GM12878 (cell line): ENCODE results near the gene PLB1. TPM values are rescaled to one million over a fixed set of nuclear protein-coding genes. Genes with fewer than 3 reads are reported as not detected.

Experiments used
- ATAC-seq: fragments of 200-7000 bp; cut with Tn5 transposase; 3 replicates; pipeline ENCODE4 v1.9.1; 2020; ENCODE audit warnings: mild to moderate bottlenecking, moderate library complexity
- BruUV-seq: library from RNA; stranded (reverse); fragments of 400-500 nt; replicated peaks from 2 replicates; lab custom pipeline; 2021; lab: Mats Ljungman, UMichigan
- CTCF ChIA-PET: fragments of 300-600 bp; sonication (Branson Sonifier 250); formaldehyde crosslinking; extraction: SDS; loops from one replicate; lab custom pipeline; 2021; ENCODE audit warnings: inconsistent platforms; lab: Yijun Ruan, JAX
- POLR2A ChIA-PET: fragments of 350-600 bp; formaldehyde crosslinking; extraction: SDS; loops from one replicate; lab custom pipeline; 2021; ENCODE audit warnings: inconsistent platforms; lab: Charles Lee
- RAD21 ChIA-PET: fragments of 300-600 bp; sonication (Branson Sonifier 250); formaldehyde crosslinking; loops from one replicate; lab custom pipeline; 2023; ENCODE audit warnings: antibody characterized with exemption; ENCODE audit not compliant: unreplicated experiment; lab: Charles Lee
- SMC1A ChIA-PET: fragments of 300-600 bp; sonication (Branson Sonifier 250); formaldehyde crosslinking; loops from one replicate; lab custom pipeline; 2023; ENCODE audit not compliant: unreplicated experiment, uncharacterized antibody; lab: Charles Lee
- DNase-seq: peaks from one replicate; pipeline ENCODE4 v3.0.0-alpha.2; 2011; ENCODE audit warnings: low read depth, low spot score
- FAIRE-seq: peaks from 3 replicates; lab custom pipeline; 2011; peaks lifted over from hg19 to GRCh38; lab: Jason Lieb, UNC
- H2AFZ ChIP-seq: 2 replicates; pipeline ENCODE4 v1.6.0; 2011; ENCODE audit warnings: low read depth, low read length, control low read depth; ENCODE audit not compliant: control insufficient read depth
- H3K27ac ChIP-seq: 2 replicates; pipeline ENCODE4 v1.5.1; 2011; ENCODE audit warnings: control low read depth; ENCODE audit not compliant: control insufficient read depth, insufficient read depth
- H3K27me3 ChIP-seq, 2 experiments: replicated peaks in 1 of 2; 2 replicates each; pipeline versions ENCODE4 v1.6.0 to v1.6.1; 2011; ENCODE audit warnings: low read length in 1 of 2; ENCODE audit not compliant: control insufficient read depth in 2 of 2, insufficient read depth in 2 of 2
- H3K36me3 ChIP-seq, 2 experiments: 2 replicates each; pipeline ENCODE4 v1.5.1; 2011; ENCODE audit warnings: low read length in 1 of 2; ENCODE audit not compliant: control insufficient read depth in 2 of 2, insufficient read depth in 2 of 2
- H3K4me1 ChIP-seq: 2 replicates; pipeline ENCODE4 v1.6.1; 2011; ENCODE audit warnings: mild to moderate bottlenecking, low read length, moderate library complexity, mixed read lengths; ENCODE audit not compliant: control insufficient read depth, insufficient read depth
- H3K4me2 ChIP-seq: 2 replicates; pipeline ENCODE4 v1.6.0; 2011; ENCODE audit warnings: control low read depth; ENCODE audit not compliant: control insufficient read depth, insufficient read depth
- H3K4me3 ChIP-seq: fragments of 200-600 bp; sonication (generic); 2 replicates; pipeline ENCODE4 v1.5.1; 2016
- H3K79me2 ChIP-seq: 2 replicates; pipeline ENCODE4 v1.6.0; 2011; ENCODE audit warnings: low read length; ENCODE audit not compliant: control insufficient read depth, insufficient read depth
- H3K9ac ChIP-seq: 2 replicates; pipeline ENCODE4 v1.8.0; 2011; ENCODE audit warnings: low read length, control low read depth, mixed read lengths; ENCODE audit not compliant: control insufficient read depth, insufficient read depth
- H3K9me3 ChIP-seq: replicated peaks from 3 replicates; pipeline ENCODE4 v1.5.1; 2011; ENCODE audit warnings: mild to moderate bottlenecking, low read length; ENCODE audit not compliant: control insufficient read depth, insufficient read depth
- H4K20me1 ChIP-seq: 2 replicates; pipeline ENCODE4 v1.6.0; 2011; ENCODE audit not compliant: control insufficient read depth, insufficient read depth
- CBX5 ChIP-seq: sonication (generic); IDR thresholded peaks from 2 replicates; pipeline ENCODE4 v1.6.1; 2016; ENCODE audit warnings: low read depth, moderate library complexity, mild to moderate bottlenecking, inconsistent platforms
- CREB1 ChIP-seq: IDR thresholded peaks from 2 replicates; pipeline ENCODE4 v1.6.1; 2012; ENCODE audit warnings: low read depth, mild to moderate bottlenecking, inconsistent platforms
- DPF2 ChIP-seq: fragments of 450-650 bp; IDR thresholded peaks from 2 replicates; pipeline ENCODE4 v1.6.1; 2017; ENCODE audit warnings: mild to moderate bottlenecking
- FOXM1 ChIP-seq: IDR thresholded peaks from 2 replicates; pipeline ENCODE4 v1.6.1; 2012; ENCODE audit warnings: low read depth, mild to moderate bottlenecking, inconsistent platforms, low read length, moderate library complexity
- IRF3 ChIP-seq: fragments of 450-650 bp; IDR thresholded peaks from 2 replicates; pipeline ENCODE4 v1.6.1; 2014; ENCODE audit warnings: mild to moderate bottlenecking
- PML ChIP-seq: IDR thresholded peaks from 2 replicates; pipeline ENCODE4 v1.6.1; 2012; ENCODE audit warnings: low read length, inconsistent platforms
- PRDM15 ChIP-seq: fragments of 450-650 bp; formaldehyde crosslinking; IDR thresholded peaks from 2 replicates; pipeline ENCODE4 v1.4.0; 2020; ENCODE audit warnings: mild to moderate bottlenecking, moderate library complexity
- SREBF2 ChIP-seq: IDR thresholded peaks from 2 replicates; pipeline ENCODE4 v1.6.1; 2012; ENCODE audit warnings: mild to moderate bottlenecking, low read length
- WGBS: methylation state at CpG from one replicate; pipeline ENCODE4 v1.1.6; 2016; ENCODE audit warnings: low lambda C conversion rate; ENCODE audit not compliant: insufficient replicate concordance, insufficient coverage; ENCODE audit errors: missing lambda C conversion rate; 5-methylcytosine and 5-hydroxymethylcytosine counted together
- in situ Hi-C: fragments of 300-500 bp; cut with MboI; formaldehyde crosslinking; loops from 9 replicates; pipeline ENCODE4 v1.14.3; 2018; ENCODE audit warnings: mixed read lengths
- intact Hi-C: fragments of 100-400 bp; cut with micrococcal nuclease; formaldehyde crosslinking; loops from one replicate; pipeline ENCODE4 v1.14.2; 2022; ENCODE audit not compliant: unreplicated experiment
- polyA plus RNA-seq, 11 experiments: library from polyadenylated mRNA; depleted of rRNA in 4 of 11; unstranded in 6 of 11; stranded (reverse) in 5 of 11; fragments of >200 nt; fragmentation: Nextera tagmentation in 4 of 11; fragmentation: Illumina TruSeq in 1 of 11; extraction: Ambion mirVana in 4 of 11; extraction: Trizol in 1 of 11; gene quantifications; 1 replicate in 1 of 11; 2 replicates in 10 of 11; pipeline versions ENCODE4 v1.2.1 to v1.2.3, GENCODE V29; 2011 to 2016; ENCODE audit warnings: inconsistent platforms in 2 of 11, missing spikeins in 2 of 11, low read depth in 1 of 11
- total RNA-seq, 4 experiments: library from RNA; depleted of rRNA in 3 of 4; stranded (reverse); fragments of >200 nt in 3 of 4; fragmentation: Illumina TruSeq in 1 of 4; extraction: Trizol in 1 of 4; gene quantifications; 2 replicates each; pipeline versions ENCODE4 v1.2.1 to v1.2.3, GENCODE V29; 2013 to 2021

The PLB1 gene
- total and polyA plus RNA-seq, 10 of the 15 experiments (the other 5 are each of a cell fraction or from before 2014, with no cell fraction given), result 0.03 to 0.49 (median 0.28) TPM

GRCh38 chr2:28528206-28528605 is 32.3 kb downstream of the PLB1 start:
- SMC1A ChIA-PET, result no interaction called here
- 35% methylated on average over 4 of the region's 4 CpGs for WGBS
- H2AFZ ChIP-seq, result no peak overlapping the region

More at GRCh38 chr2:28528206-28528605, 32.3 kb downstream of the PLB1 start:
- Histone ChIP-seq H3K9me3 (no peaks in the 10 kb centered on the region), H3K27me3 (peaks cover 3 to 5% of the 10 kb centered on the region in 2 experiments; a peak in 3 of 4 replicates), H3K4me3 (no peak overlapping the region), H3K27ac (no peak overlapping the region), H4K20me1 (no peaks in the 10 kb centered on the region), H3K4me1 (no peaks in the 10 kb centered on the region), H3K9ac (no peak overlapping the region), H3K79me2 (no peaks in the 10 kb centered on the region), H3K36me3 (no peaks in the 10 kb centered on the region), H3K4me2 (no peak overlapping the region)
- no TSS peak for BruUV-seq
- no peak for FAIRE-seq
- TF ChIP-seq IRF3 (no peak), PRDM15 (CRISPR knock-in tag) (no peak), CREB1 (no peak), CBX5 (no peak), FOXM1 (no peak), PML (no peak), SREBF2 (no peak), DPF2 (no peak)
- DNase-seq, result no peak
- ChIA-PET CTCF (interaction anchor here (0.7 kb wide), 1 partner anchor 22 kb away, joined by 3 read pairs; no protein-coding TSS in a partner anchor), RAD21 (no interaction called here), POLR2A (no interaction called here)
- intact Hi-C loops, result no loop called here
- in situ Hi-C loops, result no loop called here
- ATAC-seq, result no peak
